ENCODE results near the gene FANCC. TPM values are rescaled to one million over a fixed set of nuclear protein-coding genes. Genes with fewer than 3 reads are reported as not detected.

The FANCC gene
- total and polyA plus RNA-seq, 2 of the 8 experiments (the other 6 are each of a cell fraction or from before 2014, with no cell fraction given), result 7.8 to 15.2 TPM

GRCh38 chr9:95109456-95109855 lies 208.1 kb downstream of the FANCC start:
- Histone ChIP-seq H2BK5ac (ENCODE audit: low read depth, low read length) (no peak overlapping the region), H3K79me2 (ENCODE audit: control insufficient read depth in 1 of 2, insufficient read depth in 2 of 2, low read length in 2 of 2) (no peaks in the 10 kb centered on the region), H3K9me3 (ENCODE audit: insufficient read depth in 2 of 2, low read depth in 1 of 2, low read length in 1 of 2) (no peaks in the 10 kb centered on the region), H2BK20ac (ENCODE audit: low read length) (no peak overlapping the region), H3K4me3 (ENCODE audit: extremely low read depth in 1 of 4, insufficient read depth in 2 of 4, low read depth in 3 of 4, low read length in 4 of 4) (no peak overlapping the region), H2BK15ac (ENCODE audit: low read length) (no peak overlapping the region), H3K79me1 (ENCODE audit: low read depth, low read length) (no peaks in the 10 kb centered on the region), H3K4me2 (ENCODE audit: insufficient read depth in 1 of 2, low read depth in 2 of 2, low read length in 2 of 2) (no peak overlapping the region), H3K36me3 (ENCODE audit: control insufficient read depth in 2 of 4, insufficient read depth in 4 of 4, low read length in 3 of 4) (peaks cover 0 to 4% (median 2%) of the 10 kb centered on the region in 4 experiments; a peak in 2 of 8 replicates), H2AFZ (ENCODE audit: low read length) (no peak overlapping the region), H3K4ac (replicated peaks; ENCODE audit: insufficient read length, low read depth, low read length) (no peak overlapping the region), H3K27me3 (replicated peaks in 1 of 4; ENCODE audit: control insufficient read depth in 3 of 4, extremely low read depth in 1 of 4, insufficient read depth in 3 of 4, low read length in 3 of 4) (no peaks in the 10 kb centered on the region), H3K56ac (replicated peaks; ENCODE audit: insufficient read length, low read depth, low read length) (no peak overlapping the region), H2BK120ac (replicated peaks; ENCODE audit: low read depth, low read length) (no peak overlapping the region), H2AK5ac (ENCODE audit: low read depth, low read length) (no peak overlapping the region), H3K4me1 (replicated peaks in 1 of 4; ENCODE audit: control insufficient read depth in 3 of 4, insufficient read depth in 4 of 4, low read length in 3 of 4) (no peaks in the 10 kb centered on the region), H3K14ac (ENCODE audit: insufficient read length) (no peak overlapping the region), H3K23me2 (ENCODE audit: low read depth, low read length) (no peaks in the 10 kb centered on the region), H3K9ac (replicated peaks in 1 of 4; ENCODE audit: extremely low read depth in 1 of 4, low read depth in 3 of 4, low read length in 3 of 4) (no peak overlapping the region), H2BK12ac (ENCODE audit: low read depth, low read length) (no peak overlapping the region), H4K20me1 (replicated peaks in 1 of 2; ENCODE audit: control insufficient read depth in 1 of 2, insufficient read depth in 2 of 2, low read length in 2 of 2) (no peaks in the 10 kb centered on the region), H3K23ac (ENCODE audit: insufficient read length) (no peak overlapping the region), H4K91ac (replicated peaks; ENCODE audit: insufficient read length, low read length) (no peak overlapping the region), H3K18ac (ENCODE audit: extremely low read depth, low read length) (no peak overlapping the region), H4K5ac (ENCODE audit: insufficient read length, low read depth, low read length) (no peak overlapping the region), H3K27ac (ENCODE audit: low read depth, low read length) (no peak overlapping the region), H4K8ac (ENCODE audit: extremely low read depth, insufficient read depth, low read length) (no peak overlapping the region)
- ChIA-PET CTCF (ENCODE audit: partially characterized antibody) (interaction anchor here (0.7 to 3.7 kb wide), 5 partner anchors 17 to 761 kb away, joined by 3 to 21 read pairs (median 5); no protein-coding TSS in a partner anchor), POLR2A (ENCODE audit: partially characterized antibody) (interaction anchor here (0.7 kb wide), 1 partner anchor 12 kb away, joined by 3 read pairs; no protein-coding TSS in a partner anchor)
- 88% methylated on average over 8 of the region's 8 CpGs; no CpG with 5 or more reads in 1 of the 2 experiments for WGBS, 2 experiments (ENCODE audit: extremely low coverage in 1 of 2, insufficient coverage in 1 of 2, insufficient read length in 1 of 2, insufficient replicate concordance in 2 of 2, low coverage in 1 of 2, low lambda C conversion rate in 2 of 2, missing lambda C conversion rate in 1 of 2)
- TF ChIP-seq BRCA1 (IDR thresholded peaks at IDR 0.05; ENCODE audit: low read depth, low read length) (no peak), KDM1A (IDR thresholded peaks at IDR 0.05; ENCODE audit: borderline replicate concordance, low read length) (no peak), POU5F1 (IDR thresholded peaks at IDR 0.05; ENCODE audit: low read depth, low read length) (no peak), SP4 (IDR thresholded peaks at IDR 0.05; ENCODE audit: low read length) (no peak), SIX5 (IDR thresholded peaks at IDR 0.05; ENCODE audit: low read depth, low read length) (no peak), TCF12 (IDR thresholded peaks at IDR 0.05; ENCODE audit: low read depth, low read length) (no peak), CBX5 (IDR thresholded peaks at IDR 0.05; ENCODE audit: low read depth, low read length) (no peak)
- FAIRE-seq, result no peak
- DNase-seq (ENCODE audit: low read depth in 1 of 2, low spot score in 2 of 2), result no peak
